NOMO-1 treated with DMSO at 0.1 percent for 48 hours (cell line): ENCODE measurements around the gene MACF1.
"Not testable (repeated sequence)": the region's sequence is repeated elsewhere in the genome, so short reads cannot be mapped to it uniquely, and the experiment has no call there.

ENCODE experiments used
- DNase-seq: peaks from one replicate; lab custom pipeline; 2025; ENCODE audit not compliant: unreplicated experiment; lab: John Stamatoyannopoulos, UW

MACF1 gene

DNA sequence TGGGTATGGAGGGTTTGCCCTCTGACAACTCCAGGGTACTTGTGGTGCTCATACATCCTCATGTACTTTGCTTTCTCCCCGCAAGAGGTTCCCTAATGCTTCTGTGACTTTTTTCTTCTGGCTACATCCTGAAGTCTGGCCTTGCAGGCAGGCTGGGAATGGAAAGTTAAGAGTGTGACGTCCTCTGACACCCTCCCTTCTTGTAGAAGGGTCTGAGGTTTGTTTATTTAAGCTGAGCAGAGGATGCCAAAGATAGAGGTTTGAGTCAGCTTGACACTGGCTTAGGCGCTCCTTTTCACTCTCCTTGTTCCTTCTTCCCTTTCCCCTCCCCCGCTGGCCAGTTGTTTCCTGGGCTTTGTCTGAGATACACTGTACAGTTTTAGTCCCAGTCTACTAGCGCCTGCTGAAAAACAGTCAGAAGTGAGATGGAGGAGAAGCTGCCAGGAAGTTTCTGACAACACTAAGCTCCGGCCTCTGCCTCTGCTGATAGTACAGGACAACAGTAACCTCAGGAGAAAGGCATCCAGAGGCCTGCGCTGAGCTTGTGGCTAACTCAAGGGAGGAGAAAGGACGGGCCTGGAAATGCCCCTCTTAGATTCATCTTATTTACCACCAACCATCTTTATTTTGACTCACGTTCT lies at the start of gene MACF1:
MACF1 (plus strand) TSS at position 255 of the 641 bp plus-strand sequence; CDS start at position 583, 328 bp downstream.
- DNase-seq: peak; percentile 56

- DNase-seq: no peak
These were observed 47.2 kb upstream of the MACF1 start for GRCh38 chr1:39157304-39157703.

GRCh38 chr1:39158327-39159086 lies 46.0 kb upstream of the MACF1 start:
- no peak for DNase-seq

DNA sequence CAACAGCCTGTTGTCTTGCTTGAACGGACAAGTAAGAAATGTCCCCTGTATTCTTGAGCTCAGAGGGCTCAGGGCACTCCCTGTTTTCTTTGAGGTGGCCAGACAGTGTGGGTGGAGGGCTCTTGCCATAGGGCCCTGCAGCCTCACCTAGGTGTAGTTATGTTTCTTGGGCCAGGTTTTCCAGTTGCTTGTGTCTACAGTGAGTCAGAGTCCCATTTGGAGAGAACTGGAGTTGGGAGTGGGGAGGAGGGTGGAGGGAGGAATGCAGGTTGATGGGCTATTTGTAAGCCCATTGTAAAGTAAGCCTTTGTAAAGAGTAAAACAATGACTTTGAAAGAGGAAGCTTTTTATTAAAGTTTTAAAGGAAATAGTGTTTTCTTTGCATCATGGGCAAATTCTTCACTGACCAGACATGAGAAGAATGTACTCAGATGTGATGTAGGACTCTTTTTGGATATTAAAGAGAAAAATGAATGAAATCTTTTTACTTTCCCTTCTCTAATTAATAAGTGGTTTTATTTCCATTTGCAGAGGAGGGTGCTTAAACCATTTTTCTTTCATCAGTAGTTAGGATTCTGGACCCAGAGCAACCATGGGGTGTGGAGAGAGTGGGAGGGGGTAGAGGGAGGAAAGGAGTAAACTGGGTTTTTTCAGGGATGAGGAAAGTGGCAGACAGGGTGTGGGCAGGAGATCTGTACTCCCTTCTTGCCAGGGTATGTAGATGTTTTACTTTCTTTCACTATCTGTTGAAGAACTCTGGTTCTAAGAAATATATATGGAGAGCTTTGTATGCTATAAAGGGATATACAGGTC lies 45.1 kb upstream of the MACF1 start:
- no peak for DNase-seq

DNA sequence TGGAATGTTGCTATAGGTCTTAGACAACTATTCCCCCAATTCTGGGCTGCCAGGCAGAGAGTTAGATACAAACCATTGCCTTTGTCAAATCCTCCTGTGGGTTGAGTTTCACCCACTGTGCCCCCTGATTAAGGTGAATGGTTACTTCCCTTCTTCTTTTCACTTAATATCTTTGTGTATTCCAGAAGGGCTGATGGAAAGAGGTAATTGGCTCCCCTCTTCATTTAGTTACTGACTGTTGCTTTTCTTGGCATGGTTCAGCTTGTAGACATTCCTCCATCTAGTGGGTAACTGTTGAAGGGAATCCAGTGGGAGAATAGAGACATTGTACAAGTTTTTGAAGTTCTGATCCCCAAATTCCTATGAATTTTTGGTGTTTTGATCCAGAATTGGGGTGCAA lies 43.8 kb upstream of the MACF1 start:
- no peak for DNase-seq

DNA sequence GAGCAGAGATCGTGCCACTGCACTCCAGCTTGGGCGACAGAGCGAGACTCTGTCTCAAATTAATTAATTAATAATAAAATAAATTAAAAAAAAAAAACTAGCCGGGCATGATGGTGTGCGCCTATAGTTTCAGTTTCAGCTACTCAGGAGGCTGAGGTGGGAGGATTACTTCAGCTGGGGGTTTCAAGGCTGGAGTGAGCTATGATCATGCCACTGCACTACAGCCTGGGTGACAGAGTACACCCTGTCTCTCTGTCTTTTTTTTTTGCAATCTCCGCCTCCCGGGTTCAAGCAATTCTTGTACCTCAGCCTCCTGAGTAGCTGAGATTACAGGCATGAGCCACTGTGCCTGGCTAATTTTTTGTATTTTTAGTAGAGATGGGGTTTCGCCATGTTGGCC lies 42.7 kb upstream of the MACF1 start:
- DNase-seq: not testable (repeated sequence)

DNA sequence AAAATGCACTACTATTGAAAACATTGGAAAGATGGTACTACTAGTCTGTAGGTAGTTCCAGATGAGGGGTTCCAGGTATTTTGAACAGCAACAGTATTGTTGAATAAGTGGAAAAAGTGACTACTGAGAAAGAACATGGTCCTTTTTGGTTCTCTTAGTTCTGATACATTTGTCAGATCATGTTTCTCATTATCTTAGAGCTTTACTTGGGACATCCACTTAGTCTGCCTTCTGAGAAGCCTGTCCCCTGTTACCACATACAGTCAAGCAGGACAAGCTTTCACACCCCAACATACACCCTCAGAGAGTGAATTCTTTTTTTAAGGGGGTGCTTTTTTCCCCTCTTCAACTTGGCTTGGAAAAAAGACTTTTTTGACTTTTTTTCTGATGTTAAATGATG lies 41.0 kb upstream of the MACF1 start:
- DNase-seq: no peak

GRCh38 chr1:39164256-39164655 lies 40.2 kb upstream of the MACF1 start:
- no peak for DNase-seq

DNA sequence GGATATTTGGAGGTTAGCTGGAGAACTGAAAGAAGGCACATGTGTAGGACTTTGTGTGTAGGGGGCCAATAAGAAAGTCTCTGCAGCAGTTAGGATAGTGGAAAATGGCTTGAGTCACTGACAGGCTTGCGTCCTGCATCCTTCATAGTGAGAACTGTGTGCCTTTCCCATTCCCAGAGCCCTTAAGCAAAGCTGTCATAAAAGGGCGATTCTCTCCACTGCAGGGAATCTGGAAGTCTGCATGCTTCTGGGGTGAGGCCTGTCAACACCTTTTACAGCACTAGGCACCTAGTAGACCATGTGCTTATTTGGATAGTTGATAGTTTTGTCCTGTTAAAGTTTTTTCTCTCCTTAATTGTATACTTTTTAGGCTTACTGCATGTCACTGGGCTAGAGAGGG lies 39.4 kb upstream of the MACF1 start:
- no peak for DNase-seq

DNA sequence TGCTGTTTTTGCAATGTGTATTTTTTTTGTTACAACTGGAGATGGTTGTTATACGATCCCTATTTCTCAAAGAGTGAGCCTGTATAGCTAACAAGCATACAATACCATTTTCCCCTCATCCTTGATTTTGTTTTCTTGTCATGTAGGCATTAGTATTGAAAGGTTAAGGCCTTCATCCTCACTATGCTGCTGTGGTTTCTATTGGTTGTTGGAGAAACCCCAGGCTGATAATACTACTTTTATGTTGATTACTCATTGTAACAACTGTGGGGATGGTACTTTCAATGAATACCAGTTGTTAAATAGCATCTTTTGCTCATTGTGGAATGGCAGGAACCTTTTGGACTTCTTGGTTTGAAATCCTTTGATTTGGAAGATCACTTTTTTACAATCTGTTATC lies 39.0 kb upstream of the MACF1 start:
- DNase-seq: no peak

- no peak for DNase-seq
These were observed 36.8 kb upstream of the MACF1 start for GRCh38 chr1:39167632-39168209.

GRCh38 chr1:39168301-39169080 lies 36.0 kb upstream of the MACF1 start:
- DNase-seq: no peak

DNA sequence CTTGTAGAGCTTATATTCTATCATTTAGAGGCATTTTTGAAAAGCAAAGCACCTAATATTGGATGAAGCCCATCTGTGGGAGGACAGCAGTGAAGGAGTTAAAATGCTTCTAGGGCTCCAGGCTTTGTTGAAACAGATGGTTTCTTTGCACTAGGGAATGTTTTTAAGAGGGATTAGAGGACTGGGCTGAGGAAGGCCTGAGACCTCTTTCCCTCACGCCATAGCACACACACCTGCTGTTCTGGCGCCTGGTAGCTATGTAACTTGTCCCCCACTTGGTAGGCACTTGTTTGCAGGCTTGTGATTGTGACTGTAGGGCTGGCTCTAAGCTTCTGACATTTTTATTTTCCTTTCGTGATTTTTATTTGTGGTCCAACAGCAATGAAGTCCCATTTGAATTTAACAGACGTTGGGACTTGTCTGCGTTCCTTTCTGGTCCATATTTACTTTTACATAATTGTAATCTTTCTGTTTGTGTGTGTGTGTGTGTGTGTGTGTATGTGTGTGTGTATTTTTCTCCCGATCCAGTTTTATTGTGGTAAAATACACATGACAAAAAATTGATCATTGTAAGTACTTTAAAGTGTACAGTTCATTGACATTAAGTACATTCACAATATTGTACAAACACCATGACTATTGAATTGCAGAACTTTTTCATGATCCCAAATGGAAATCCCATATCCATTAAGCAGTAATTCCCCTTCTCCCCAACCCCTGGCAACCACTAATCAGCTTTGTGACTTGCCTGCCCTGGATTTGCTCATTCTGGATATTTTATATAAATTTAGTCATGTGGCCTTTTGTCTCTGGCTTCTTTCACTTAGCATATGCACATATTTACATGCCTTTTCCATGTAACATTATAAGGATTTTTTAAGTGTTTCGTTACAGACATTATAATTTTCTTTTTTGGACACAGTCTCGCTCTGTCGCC lies 33.5 kb upstream of the MACF1 start:
- DNase-seq: no peak

DNA sequence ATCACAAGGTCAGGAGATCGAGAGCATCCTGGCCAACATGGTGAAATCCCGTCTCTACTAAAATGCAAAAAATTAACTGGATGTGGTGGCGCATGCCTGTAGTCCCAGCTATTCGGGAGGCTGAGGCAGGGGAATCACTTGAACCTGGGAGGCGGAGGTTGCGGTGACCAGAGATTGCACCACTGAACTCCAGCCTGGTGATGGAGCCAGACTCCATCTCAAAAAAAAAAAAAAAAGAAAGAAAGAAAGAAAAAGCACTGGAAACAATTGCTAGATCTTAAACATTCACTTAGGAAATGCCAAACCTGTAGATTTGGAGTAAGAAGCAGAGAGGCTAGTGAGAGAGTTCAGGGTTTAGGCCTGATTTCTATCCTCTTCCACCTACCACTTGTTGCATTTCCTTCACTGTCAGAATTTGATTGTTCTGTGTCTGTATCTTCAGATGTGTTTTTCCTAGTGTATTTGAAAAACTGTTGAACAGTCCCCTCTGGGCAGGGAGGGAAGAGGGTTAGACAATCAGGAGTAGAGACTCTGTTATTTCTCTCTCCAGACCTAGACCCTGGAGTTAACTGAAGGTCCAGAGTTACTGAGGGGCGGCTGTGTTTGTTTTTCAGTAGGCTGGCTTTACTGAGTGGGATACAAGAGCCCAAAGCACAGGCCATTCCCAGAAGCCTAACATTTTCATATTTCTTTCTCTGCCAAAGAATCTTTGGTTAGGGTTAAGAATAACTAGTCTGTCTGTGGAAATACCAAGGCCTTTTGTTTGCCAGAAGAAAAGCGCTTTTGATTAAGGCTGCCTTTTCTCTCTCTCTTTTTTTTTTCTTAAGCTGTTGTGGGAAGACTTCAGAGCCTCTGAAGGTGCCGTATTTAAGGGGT lies 31.1 kb upstream of the MACF1 start:
- DNase-seq: no peak

GRCh38 chr1:39173995-39174380 lies 30.5 kb upstream of the MACF1 start:
- no peak for DNase-seq

DNA sequence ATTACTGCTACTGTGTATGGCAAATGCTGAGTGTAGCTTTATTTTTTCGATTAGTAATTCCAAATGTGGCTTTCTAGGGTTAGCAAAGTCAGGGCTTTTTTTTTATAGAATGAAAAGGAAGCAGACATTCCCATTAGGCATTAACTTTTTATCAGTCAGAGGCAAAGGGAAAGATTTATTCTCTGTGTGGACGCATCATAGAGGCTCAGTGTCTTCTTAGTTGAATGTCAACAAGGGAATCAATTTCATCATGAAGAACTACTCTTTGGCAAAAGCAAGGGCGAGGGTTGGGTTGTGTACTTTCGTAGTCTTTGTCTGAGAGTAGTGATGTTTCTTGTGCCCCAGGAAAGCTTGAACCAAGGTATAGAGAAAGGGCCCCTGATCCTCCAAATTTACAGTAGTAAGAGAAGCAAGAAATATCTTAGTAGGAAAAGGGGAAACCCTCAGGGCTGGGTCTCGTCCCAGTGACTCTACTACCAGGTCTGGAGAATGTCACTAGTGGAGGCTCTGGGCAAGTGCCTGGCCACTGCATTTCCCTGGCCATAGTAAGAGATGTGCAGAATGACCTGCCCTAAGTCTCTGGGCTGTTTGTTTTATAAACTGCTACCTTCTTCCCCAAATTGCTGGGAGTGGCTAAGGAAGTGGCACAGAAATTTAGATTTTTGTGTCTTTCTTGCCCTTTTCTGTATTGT lies 30.0 kb upstream of the MACF1 start:
- no peak for DNase-seq

GRCh38 chr1:39177706-39178105 lies 26.8 kb upstream of the MACF1 start:
- no peak for DNase-seq
